Activated CD4-positive, alpha-beta T cell treated with anti-CD3 and anti-CD28 coated beads, Interleukin-10, Interleukin-2, amounts not matched to agents 100 ng/mL and 50 ng/mL, durations not matched to agents 16 hours and 8 hours (primary cell): ENCODE data around the gene DCDC1.

Source experiments
- DNase-seq: peaks from one replicate; pipeline ENCODE4 v3.0.0-alpha.2; 2020

DCDC1 gene

DNA sequence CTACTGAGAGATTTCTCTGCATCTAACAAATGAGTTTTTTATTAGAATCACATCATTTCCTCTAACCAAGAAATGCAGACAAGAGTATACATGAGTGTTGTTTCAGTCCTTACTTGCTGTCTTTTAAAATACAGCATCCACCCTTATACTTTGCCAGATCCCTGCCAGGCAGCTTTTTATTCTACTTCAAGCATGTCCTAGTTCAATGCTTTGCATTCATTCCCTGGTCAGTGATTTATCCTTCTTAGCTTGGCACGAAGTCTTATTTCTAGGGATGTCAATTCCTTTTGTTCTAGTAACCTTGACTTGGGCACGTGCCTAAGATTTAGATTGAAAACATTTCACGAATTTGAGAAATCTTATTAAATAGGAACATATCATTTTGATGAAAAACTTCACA is 476.2 kb downstream of the DCDC1 start:
- no peak for DNase-seq

DNA sequence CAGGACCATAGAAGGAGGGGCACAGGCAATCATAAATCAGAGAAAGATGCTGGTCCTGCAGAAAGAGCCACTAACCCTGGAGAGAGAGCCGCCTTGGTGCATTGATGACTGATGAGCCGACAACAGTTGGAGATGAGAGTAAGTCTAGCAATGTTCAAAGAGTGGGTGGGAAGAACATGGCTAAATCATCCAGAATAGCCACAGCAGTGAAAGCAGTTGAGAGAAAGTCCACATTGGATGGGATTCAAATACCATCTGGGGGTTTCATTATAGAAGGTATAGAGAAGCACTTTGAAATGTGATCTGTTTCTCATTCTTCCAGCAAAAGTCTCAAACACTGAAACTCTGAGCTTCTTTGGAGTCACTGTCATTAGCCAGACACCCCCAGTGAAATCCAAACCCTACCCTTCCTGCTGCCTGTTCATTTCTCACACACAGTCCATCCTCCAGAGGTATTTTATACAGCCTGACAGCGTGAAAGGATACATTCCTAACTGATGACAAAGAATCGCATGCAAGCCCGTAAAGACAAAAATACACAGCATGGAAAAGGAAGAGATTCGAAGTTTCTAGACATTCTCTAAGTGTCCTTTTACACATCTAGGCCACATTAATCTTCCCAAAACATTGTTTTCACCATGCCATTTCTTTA is 480.3 kb downstream of the DCDC1 start:
- no peak for DNase-seq

DNA sequence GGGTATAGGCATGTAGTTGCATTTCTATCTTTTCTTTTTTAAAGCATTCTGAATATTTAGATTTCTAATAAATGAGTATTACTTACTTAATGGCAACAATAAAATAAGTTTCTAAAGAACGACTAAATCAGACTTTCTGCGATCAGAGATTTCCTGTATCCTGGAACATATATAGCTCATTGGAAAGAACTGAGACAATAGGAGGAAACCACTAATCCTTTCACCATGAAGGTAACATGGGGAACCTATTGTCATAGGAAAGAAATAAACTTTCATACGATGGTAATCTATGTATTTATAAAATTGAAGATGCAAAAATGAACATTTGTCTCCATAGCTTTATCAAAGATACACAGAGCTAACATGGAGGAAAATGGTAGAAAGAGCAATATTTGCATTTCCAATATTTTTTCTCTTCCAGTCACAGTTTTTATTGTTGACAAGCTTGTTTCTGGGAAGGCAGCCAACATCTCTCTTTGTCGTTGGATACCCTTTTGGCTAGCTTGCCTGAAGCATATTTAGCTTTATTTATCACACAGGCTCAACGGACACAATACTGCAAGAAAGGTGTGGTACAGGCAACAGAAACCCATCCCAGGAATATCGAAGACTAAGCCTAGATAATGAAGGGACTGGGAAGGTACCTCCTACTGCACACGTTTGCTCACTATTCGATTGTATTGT is 490.1 kb downstream of the DCDC1 start:
- DNase-seq = no peak

DNA sequence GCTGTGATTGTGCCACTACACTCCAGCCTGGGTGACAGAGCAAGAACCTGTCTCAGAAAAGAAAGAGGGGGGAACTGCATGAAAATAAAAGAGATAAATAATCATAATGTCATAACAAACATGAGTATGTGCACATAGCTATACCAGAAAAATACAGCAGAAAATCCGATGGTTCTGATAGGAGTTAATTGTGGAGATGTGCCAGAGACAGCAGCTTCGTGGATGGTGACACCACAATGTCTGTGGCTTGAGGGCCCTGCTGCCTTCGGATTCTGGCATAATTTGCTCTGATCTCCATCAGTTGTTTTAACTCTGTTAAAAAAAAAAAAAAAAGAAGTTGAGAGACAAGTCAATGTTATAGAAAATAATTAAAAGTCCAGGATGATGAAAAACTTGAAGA is 491.1 kb downstream of the DCDC1 start:
- DNase-seq = no peak

DNA sequence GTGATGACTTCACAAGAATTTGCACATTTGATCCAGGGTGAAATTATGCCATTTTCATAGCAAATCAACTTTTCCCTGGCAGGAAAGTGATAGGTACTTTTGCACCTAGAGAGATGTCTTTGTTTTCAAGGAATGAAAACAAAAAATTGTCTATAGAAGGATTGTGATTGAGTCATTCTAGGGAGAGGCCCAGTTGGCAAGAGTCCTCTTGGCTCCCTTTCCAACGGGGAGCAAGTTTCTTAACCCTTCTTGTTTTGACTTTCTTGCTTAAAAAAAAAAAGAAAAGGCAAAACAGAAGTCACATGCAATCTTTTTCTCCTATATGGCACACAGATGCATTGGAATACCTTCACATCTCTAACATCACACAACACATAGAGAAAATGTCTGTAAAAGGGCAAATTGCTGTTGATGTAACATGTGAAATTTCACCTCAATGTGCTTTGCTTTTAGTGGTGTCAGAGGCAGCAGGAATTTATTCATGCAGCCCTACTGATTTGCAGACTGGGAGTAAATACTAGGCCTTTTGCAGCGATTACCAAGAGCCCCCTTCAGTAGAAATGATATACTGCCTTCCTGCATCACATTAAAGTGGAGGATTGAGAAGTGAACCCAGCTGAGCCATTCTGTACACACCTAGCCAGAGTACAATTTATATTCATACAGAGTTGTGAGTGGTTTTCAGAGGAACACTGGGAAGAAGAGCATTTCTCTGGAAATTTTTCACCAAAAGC is 492.7 kb downstream of the DCDC1 start:
- DNase-seq = no peak

DNA sequence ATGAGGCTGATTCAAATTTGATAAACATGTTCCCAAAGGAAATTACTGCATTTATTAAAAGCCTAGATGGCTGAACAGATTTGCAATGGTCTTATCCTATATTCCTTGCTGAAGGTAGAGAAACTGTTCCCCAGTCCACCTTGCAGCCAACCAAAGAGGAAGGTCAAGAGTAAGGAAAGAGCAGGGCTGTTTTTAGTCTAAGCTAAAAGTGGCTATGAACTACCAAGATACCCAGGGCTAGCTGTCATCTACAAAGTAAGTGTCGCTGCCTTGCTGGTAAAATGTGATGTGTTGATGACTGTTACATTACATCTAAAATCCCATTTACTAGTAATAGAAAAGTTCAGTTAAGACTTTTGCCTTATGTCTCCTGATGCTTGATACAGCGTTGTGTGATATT is 493.3 kb downstream of the DCDC1 start:
- DNase-seq = no peak

DNA sequence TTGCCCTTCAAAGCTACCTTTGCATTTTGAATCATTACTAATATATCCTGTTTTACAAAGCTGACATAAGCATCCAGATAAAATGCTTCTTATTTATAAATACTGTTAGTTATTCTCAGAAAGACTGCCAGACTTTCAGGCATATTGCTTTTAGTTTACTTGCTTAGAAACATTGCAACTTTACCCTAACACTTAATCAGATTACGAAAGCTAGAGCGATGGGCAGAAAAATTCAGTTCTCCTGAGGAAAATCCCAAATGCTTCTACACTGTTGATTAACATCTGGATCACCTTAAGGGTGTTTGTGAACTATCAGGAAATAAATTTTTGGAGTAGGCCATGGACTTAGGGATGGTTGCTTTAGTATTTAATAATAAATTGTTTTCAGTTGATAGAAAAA is 493.7 kb downstream of the DCDC1 start:
- no peak for DNase-seq

DNA sequence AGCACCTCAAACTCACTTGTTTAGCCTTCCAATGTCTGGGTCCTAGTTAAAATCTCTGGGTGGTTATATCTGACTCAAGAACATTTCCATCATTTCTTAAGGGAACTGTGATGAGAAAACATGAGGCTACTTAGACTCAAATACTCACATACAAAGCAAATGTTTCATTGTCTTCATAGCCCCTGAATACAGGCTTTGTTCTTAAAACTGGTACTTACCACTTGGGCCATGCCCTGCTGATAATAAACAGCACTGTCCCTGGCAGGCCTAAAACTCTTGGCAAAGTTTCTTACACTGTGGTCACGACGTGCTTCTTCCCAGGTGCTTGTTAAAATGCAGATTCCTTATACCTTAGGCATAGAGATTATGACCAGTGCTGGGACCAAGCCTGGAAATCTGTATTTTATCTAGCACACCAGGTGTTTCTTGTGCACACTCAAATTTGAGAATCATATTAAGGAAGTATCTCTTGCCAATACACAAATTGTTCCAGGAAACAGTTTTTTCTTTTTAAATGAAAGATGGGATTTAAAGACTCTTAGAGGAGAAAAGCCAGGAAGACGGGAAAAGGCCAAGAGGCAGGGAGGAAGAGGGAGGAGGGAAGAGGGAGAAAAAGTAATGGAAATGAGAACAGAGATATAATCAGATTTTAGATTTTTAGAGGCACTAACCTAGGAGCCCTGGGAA is 495.5 kb downstream of the DCDC1 start:
- DNase-seq = no peak

DNA sequence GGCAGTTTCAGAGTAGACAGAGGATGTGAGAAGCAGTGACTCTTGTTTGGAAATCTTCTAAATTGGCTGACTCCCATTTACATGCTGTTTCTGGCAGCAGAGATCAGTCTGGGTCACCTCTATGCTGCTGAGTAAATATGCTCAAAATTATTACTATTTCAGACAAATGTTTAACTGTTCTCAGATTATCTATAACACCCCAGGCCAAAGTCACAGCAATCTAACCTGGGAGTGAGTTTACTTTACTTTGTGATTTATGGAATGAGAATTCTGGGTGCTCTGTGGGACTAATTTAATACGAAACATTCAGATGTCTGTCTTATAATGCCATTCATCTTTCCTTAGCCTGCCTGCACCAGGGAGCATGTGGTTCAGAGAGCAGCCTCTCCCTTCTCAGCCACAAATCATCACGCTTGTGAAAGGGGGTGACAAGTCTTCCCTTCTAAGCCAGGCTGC is 500.9 kb downstream of the DCDC1 start:
- no peak for DNase-seq

DNA sequence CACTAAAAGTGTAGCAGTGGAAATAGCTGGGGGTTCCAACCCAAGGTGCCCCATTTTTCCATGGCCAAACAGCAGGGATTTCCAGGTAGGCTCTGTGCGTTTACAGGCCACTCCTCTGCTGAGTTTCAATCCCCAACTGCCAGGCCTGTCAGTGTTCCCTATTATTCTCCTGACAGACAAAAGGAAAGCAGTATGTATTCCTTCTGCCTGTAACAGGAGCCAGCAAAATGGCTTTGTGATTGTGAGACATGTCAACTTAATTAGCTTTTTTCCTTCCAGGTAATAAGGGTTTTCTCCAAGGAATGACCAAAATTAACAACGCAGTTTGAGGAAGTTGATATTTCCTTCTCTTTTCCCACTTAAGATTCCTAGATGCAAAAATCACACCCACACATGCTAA is 506.3 kb downstream of the DCDC1 start:
- DNase-seq = no peak

DNA sequence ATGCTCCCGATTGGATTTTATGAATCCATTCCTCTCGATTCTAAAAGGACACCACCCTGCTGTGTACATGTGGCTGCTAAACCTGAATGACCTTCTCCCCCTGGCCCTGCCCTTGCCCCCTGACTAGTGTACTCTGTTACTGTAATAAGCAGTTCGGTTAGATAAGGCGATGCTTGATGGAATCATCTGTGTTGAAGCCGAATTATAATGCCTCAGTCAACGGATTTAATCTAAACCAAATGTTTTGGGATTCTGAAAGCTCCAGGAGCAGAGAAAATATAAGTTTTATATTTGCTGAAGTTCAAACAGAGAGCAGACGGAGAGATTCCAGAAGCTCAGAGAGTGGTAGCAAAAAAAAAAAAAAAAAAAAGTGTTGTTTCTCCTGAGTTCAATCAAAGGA is 508.0 kb downstream of the DCDC1 start:
- DNase-seq = no peak

DNA sequence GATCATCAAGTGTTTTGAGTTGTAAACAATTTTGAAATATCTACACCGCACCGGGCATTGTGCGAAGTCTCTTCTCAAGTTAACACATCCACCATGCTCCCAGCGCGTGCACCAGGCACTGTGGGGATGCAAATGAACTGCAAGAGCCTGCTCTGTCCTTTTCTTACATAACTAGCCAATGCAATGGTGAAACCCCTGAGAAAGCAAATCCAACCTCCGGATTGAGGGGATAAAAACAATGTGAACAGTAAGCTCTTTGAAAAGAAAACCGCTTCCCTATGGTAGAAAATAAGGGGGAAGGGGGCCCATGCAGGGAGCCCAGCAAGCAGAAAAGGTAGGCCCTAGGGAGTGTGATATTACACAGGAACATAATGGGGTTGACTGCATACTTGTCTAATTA is 508.5 kb downstream of the DCDC1 start:
- no peak for DNase-seq

DNA sequence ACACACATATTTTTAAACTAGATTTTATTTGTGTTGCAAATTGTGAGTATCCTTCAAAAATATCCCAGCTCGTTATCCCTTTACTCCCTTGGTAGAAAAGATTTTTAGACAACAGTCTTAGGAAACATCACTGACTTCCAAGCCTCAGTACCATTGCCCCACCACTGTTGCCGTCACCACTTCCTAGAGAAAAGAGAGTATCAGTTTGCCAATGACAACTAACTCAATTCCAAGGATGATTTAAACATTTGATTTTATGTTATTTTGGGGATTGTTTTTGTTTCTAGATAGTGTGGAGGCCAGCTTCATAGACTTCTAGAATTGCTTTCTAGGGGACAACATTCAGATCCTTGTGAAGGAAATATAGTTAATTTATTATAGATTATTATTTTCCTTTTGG is 509.4 kb downstream of the DCDC1 start:
- DNase-seq = no peak

DNA sequence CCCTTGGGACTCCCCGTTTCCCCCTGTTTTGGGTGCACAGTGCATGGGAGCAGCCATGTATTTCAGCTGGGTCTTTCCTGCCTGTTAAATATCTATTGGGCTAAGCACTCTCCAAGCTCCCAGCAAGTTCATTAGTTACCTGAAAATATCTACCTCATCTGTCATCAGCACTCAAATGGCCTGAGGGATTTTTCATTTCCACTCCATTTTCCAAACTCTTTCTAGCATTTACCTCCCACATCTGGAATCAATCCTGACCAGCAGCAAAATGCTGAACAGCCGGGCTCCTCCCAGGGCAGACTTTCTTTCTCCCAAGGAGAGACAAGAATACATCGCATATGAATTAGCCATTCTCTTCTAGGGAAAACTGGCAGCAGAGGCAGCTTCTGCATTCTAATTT is 509.9 kb downstream of the DCDC1 start:
- DNase-seq = no peak

DNA sequence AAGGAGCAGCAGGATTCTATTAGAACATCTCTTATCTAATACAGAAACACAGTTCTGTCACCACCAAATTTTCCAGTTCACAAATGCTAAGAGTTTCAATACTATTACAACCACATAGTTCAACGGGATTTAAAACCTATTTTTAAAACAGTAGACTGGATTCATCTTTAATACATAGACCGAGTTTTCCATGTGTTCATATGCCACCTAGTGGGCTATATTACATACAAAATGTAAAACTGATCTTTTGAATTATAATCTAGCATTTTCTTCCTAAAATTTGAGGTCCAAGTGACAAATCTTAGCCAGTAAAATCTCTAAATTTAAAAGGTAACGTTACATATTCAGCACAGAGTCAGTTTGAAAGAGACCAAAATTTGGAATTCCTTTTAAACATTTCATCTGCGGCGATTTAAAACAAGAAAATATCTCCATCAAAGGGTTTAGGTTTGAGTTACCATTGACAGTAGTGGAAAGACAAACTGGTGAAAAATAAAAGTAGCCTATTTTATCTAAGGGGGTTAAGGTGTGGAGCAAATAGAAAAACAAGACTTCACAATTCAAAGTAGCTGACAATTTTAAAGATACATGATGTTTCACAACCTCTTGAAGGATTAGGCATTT is 514.0 kb downstream of the DCDC1 start:
- no peak for DNase-seq

DNA sequence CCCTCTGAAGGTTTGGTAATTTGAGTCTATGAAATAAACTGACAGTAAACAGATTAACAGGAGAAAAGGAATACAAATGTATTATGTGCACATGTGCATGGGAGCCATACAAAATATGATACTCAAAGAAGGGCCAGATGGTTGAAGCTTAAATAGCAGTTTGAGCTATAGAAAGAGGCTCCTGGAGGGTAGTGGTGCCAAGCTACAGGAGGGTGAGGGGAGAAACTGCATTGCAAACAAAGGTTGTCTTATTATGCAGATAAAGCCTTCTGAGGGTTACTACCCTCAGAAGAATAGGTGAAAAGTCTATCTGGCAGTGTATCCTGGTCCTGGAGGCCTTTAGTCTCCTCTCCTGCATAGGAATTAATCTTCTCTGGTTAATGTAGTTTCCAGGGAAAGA is 516.1 kb downstream of the DCDC1 start:
- DNase-seq = no peak

DNA sequence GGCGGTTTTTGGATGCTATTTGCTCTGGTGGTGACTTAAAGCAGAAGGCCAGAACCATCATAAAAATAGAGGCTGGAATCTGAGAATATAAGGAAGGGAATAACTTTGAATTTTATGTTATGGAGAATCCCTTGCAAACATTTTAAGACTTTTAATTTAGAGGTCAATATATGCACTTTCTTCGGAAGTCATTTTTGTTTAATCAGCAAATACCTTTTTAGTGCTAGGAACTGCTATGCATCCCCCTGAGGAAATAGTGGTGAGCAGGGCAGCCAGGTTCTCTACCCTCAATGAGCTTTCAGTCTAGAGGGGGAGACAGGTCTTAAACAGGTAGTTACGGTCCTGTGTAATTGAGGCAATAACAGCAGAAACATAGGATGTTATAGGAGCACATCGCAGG is 516.9 kb downstream of the DCDC1 start:
- no peak for DNase-seq

DNA sequence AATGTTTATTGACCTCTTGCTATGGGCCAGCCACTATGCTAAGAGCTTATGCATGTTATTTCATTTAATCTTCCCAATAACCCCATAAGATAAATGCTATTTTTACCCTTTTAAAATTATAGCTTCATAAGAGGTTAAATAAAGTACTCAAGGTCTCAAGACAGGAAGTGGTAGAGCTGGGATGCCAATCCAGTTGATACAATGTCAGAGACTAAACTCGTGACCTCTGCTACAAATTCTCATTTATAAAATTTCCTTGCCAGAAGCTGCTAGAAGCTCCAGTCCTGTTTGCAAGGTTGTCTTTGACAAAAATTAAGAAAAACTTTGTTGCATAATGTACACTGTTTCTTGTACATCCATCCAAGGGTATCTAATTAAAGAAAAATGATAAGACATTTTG is 517.4 kb downstream of the DCDC1 start:
- DNase-seq = no peak

DNA sequence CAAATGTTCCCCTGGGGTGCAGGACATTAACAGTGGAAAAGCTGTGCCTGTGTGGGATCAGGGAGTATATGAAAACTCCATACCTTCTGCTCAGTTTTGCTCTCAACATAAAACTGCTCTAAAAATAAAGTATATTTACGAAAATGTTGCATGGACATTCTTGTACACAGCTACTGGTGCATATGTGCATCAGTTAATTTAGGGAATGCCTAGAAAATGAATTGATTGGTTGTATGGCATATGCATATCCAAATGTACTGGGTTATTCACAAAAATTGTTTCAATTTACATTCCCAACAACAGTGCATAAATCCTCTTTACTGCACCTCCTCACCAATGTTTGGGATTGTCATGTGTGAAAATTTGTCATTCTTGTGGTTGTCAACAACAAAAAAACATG is 532.3 kb downstream of the DCDC1 start:
- DNase-seq = no peak

DNA sequence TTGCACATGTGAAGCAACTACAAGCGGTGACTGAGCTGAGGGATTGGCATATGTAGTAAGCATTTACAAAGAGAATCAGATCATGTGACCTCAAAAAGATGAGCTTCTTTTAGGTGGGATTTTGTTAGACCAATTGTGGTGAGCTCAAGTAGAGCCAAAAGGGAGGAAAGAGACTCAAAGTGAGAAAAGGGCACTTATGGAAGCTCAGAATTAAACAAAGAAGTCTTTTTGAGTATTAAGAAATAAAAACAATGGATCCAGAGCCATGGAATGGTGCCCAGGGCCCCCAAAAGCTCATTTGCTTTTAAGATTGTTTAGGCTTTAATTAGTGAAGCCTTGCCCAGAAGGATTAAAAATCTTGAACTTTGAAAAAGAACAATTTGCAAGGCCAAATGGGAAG is 536.7 kb downstream of the DCDC1 start:
- DNase-seq = no peak

DNA sequence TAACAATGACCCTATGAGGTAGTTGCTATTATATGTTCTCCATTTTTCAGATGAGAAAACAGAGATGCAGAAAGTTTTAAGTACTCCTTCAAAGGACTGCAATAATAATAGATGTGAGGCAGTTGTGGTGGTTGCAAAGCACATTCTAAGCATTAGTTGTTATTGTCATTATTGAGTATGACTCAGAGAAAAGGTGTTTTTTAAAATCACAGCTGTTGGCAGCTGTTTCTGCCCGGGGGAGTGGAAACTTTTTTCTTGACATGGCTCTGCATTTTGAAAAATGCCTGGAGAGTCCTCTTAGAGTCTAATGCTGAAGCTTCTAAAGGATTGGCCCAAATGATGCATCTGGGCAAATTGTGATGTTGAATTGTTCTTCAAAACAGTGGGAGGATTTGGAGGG is 538.9 kb downstream of the DCDC1 start:
- DNase-seq = no peak

DNA sequence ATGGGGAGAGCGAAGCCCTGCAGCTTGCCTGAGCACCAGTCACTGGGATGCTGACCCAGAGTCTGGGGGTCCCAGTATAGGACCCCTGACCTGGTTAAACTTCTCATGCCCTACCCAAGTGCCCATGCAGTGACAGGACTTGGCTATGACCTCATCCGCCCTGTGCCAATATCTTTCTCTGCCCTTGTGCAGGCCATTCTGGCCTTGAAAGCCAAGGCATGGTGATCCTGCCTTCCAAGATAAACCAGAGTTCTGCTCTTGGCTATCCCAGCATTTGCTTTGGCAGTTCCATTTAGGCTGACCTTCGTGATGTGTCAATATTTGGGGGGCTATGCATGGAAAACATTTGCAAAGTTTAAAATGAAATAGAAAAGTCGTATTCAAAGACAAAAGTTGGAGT is 542.6 kb downstream of the DCDC1 start:
- no peak for DNase-seq

DNA sequence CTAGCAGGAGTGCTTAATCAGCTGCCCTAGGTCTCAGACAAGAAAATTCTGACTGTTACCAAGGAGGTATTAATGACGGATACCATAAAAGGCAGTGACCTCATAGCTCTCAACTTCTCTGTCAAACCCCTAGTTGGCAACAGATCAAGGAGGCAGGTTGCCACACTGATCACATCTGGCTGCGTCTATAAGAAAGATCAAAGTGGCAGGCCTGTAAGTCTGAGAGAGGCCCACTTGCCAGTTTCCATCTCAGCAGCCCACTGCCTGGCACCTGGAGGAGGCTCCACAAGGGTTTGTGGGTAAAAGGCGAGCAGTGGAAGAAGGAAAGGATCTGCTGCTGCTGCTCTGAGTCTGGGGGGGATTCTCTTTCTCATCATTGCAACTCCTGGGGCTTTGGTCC is 543.8 kb downstream of the DCDC1 start:
- DNase-seq = no peak
